Fibroblast of skin of abdomen (primary cell): ENCODE results near the gene IRF6.

Experiments
- DNase-seq: peaks from one replicate; pipeline ENCODE4 v3.0.0-alpha.2; 2013

Gene IRF6

DNA sequence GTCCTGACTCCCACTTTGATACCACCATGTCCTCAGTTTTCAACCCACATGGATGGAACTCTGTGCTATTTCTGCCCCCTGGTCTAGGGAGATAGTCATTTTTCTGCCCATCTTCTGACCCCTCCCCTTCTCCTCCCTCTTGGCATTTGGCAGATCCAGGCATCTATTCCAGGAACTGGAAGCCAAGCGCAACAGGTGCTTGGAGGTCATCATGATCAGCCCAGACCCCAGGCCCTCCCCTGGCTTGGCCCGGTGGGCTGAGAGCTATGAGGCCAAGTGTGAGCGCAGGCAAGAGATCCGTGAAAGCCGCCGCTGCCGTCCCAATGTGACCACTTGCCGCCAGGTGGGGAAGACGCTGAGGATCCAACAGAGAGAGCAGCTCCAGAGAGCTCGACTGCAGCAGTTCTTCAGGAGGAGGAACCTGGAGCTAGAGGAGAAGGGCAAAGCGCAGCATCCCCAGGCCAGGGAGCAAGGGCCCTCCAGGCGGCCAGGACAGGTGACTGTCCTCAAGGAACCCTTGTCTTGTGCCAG, 46.0 kb downstream of the IRF6 start:
- no peak for DNase-seq

- DNase-seq, result no peak
Measured at GRCh38 chr1:209758400-209758799, 47.5 kb downstream of the IRF6 start.

DNA sequence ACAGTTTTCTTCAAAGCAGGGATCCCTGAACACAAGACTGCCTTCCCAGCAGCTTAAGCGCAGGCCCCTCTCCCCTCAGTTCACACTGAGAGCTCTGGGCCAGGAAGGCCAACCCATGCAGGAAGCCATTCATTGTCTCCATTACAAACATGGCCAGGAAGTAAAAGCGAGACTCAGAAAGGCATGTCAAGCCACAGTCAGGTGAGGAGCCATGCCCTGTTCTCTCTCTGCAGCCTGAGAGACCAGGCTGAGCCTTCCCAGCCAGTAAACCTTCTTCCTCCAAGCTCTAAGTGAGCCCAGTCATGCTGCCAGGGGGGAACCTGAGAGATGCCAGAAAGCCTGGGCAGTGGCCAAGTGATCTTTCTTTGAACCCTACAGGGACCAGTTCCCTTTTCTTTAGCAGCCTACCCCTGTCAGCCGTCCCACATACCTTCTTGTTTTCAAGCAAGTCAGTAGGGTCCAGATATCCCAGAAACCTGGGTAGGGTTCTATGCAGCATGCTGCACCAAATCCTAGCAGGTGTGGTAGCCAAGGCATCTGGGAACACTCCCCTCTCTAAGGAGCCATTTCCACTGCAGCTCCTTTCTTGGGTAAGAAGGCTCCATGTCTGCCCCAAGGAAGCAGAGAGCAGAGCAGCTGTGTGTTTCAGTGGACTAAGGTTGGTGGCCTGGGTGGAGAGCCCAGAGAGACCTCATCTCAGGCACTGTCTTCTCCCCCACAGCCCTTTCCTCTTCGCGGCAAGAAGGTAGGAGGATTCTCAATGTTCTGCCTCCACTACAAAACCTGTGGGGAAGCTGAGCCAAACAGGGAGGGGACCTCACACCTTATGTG, 49.1 kb downstream of the IRF6 start:
- no peak for DNase-seq

GRCh38 chr1:209755926-209756614, 49.9 kb downstream of the IRF6 start, which contains the start of gene TRAF3IP3:
Gene TRAF3IP3 (plus strand): TSS chr1:209756053. CDS start chr1:209760040, 3,987 bp downstream.
- no peak for DNase-seq

DNA sequence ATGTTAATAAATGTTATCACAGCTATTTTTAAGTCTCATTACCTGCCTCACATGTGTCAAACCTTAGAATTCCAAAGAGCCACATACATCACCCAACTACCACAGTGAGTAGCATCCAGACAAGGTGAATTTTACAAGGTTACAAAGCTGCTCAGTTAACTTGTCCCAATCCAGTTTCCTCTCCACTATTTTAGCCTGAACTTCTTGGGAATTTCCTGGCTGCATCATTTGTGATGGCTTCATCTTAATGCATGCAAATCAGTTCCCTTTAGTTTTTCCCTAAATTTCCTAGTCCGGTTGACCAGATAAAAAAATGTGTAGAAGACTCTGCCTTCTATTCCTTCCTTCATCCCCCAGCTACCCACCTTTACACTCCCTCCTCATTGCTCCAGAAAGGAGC, 50.7 kb downstream of the IRF6 start:
- DNase-seq, result no peak

GRCh38 chr1:209752890-209753289, 53.1 kb downstream of the IRF6 start:
- no peak for DNase-seq

DNA sequence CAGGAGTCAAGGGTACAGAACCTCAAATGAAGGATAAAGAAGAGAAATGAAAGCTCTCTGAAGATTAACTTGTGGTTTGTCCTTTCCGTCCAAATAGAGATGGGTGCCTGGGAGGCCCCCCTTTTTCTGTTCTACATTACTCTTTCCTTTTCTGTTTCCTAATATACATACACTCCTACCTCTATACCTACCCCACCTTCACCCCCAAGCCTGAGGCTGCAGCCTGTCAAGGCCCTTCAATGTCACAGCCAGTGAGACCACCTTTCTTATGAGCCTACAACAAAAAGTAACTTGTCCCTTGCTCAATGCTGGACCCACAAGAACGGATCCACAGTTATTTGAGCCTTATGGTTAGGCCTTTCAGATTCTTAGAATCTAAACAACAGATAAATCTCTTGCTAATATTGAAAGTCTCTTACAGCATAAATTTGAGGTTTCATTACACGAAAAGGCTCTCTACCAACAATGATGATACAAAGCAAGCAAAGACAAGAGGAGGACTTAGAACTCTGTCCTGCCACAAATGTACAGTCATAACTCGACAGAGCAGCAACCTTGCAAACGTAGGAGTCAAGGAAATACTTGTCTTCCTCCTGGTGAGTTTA, 54.2 kb downstream of the IRF6 start:
- no peak for DNase-seq

GRCh38 chr1:209749670-209750323, 56.1 kb downstream of the IRF6 start:
- no peak for DNase-seq

GRCh38 chr1:209749205-209749604, 56.7 kb downstream of the IRF6 start:
- no peak for DNase-seq

- DNase-seq, result no peak
Measured at GRCh38 chr1:209748620-209749019, 57.3 kb downstream of the IRF6 start.

GRCh38 chr1:209747580-209748262, 58.2 kb downstream of the IRF6 start:
- peak; percentile 79 for DNase-seq

DNA sequence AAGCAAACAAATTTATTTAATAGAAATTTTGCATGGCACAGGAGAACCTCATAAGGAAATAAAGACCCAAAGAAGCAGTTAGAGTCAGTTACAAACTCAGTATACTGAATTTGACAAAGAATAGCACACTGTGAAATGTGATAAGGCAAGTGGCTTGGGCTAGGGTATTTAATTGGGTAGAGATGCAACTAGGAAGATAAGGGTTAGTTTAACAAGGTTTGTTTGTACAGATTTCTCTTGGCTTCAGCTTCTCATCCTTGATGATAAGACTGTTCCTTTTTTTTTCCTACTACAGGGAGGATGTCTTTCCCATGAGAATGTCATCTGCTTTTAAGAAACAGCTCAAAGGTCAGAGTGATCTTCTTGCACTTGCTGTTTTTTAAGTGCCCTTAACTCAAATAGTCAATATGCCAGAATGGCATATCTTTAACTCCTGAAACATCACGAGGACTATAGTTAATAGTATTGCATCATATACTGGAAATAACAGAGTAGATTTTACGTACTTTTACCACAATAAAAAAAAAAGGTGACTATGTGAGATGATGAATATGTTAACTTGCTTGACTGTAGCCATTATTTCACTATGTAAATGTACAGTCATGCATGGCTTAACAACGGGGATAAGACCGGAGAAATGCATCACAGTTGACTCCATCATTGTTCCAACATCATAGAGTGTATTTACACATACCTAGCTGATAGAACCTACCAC, 59.3 kb downstream of the IRF6 start:
- DNase-seq, result no peak

- DNase-seq, result peak; percentile 66
Measured at GRCh38 chr1:209743145-209743482, 62.8 kb downstream of the IRF6 start.

DNA sequence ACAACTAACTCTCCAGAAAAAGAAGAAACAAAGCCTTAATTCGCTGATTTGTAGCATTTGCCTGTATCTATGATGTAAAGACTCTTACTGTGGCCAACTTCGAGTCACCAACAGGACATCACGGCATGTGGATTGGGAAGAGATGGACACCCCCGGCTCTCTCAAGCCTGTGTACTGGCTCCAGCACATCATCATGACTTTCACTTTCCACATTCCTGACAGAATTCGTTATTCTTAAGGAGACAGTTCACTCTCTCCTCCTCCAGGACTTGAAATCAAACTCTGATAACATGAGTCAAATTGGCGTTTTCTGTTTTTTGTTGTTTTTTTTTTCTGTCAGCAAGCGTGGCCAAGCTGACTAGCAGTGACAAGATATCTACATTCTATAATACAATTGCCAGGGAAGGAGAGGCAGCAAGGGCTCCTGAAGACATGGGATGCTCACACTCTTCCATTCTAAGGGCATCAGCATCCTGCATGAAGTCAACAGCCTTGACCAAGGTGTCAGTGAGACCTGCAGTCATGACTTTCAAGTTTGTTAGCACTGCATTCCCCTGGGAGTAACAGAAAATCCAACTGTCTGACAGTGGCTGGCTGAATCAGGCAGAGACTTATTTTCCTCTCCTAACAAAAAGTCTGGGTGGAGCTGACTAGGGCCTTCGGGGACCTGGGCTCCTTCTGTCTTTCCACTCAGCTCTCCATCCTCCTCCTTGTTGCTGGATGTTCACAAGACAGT, 63.4 kb downstream of the IRF6 start:
- DNase-seq, result peak; percentile 28

DNA sequence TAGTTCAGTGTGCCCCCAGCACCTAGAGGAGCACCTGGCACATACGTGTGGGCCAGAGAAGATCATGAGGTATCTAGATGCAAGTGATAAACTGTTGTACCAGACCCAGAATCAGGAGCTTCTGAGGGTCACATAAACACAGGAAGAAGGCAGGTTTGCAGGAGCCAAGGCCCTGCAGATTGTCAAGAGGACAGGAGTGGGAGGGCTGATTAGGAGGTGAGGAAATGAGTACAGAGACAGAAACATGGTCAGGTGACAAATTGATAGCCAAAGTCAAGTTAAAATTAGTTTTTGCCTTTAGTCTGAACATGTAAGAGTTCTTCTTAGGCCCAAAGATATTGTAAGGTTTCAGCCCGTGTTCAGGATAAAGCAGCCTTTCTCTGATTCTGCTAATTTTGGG, 64.1 kb downstream of the IRF6 start:
- no peak for DNase-seq

DNA sequence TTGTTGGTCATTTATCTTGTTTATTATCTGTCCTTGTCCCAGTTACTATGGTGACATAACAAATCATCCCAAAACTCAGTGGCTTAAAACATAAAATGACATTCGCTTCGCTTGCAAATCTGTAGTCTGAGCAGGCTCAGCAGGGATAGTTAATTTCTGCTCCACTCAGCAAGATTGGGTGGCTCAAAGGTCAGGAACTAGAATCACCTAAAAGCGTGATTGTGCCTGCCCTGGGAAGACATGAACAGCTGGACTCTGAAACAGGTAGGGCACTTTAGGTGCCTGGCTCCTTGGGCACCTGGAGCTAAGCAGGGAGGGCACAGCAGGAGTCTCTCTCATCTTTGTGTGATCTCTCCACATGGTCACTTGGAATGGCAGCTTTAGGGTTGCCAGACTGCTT, 64.7 kb downstream of the IRF6 start:
- no peak for DNase-seq

GRCh38 chr1:209738270-209738669, 67.7 kb downstream of the IRF6 start:
- no peak for DNase-seq

DNA sequence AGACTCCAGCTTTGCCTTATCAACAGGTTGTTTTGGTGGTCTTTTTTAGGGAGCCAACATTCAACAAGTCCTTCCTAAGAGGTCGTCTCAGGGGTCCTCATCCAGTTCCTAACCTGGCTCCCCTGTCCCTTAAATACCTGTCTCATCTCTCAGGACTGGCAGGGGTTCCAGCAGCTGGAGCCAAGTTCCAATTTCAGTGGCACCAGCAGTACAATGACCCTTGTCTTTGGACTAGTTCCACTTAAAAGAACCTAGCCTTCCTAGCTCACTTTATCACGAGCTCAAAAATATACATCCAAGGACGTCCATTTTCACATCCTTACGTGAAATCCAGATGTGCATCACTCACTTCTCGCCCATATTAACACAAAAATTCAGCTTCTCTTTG, 68.8 kb downstream of the IRF6 start:
- no peak for DNase-seq

GRCh38 chr1:209736490-209737117, 69.3 kb downstream of the IRF6 start:
- no peak for DNase-seq
